Stimulated activated CD8-positive, alpha-beta memory T cell treated with anti-CD3 and anti-CD28 coated beads, Interleukin-4, amount 100 ng/mL, for 24 hours (primary cell): ENCODE data around the gene PIK3R2.
A peak's percentile ranks its signal among the peaks of the same experiment; 100 is the strongest.

ENCODE experiments used
- DNase-seq: peaks from one replicate; pipeline ENCODE4 v3.0.0-alpha.2; 2020; ENCODE audit warnings: low read depth

PIK3R2 gene

DNA sequence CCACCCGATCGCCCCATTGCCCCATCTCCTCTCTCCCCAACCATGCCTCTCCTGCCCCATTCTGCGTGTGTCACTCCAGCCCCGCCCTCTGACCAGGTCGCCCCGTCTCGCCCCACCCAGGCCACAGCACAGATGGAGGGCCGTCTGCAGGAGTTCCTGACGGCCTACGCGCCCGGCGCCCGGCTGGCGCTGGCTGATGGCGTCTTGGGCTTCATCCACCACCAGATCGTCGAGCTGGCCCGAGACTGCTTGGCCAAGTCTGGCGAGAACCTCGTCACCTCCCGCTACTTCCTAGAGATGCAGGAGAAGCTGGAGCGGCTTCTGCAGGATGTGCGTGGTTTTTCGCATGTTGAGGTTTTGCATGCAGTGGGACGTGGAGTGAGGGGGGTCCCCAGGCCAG, 29.1 kb upstream of the PIK3R2 start:
- DNase-seq, result no peak

- no peak for DNase-seq
These were observed 26.9 kb upstream of the PIK3R2 start for GRCh38 chr19:18126097-18126496.

GRCh38 chr19:18128044-18128443, 24.9 kb upstream of the PIK3R2 start:
- DNase-seq, result no peak

GRCh38 chr19:18128805-18129204, 24.2 kb upstream of the PIK3R2 start:
- no peak for DNase-seq

DNA sequence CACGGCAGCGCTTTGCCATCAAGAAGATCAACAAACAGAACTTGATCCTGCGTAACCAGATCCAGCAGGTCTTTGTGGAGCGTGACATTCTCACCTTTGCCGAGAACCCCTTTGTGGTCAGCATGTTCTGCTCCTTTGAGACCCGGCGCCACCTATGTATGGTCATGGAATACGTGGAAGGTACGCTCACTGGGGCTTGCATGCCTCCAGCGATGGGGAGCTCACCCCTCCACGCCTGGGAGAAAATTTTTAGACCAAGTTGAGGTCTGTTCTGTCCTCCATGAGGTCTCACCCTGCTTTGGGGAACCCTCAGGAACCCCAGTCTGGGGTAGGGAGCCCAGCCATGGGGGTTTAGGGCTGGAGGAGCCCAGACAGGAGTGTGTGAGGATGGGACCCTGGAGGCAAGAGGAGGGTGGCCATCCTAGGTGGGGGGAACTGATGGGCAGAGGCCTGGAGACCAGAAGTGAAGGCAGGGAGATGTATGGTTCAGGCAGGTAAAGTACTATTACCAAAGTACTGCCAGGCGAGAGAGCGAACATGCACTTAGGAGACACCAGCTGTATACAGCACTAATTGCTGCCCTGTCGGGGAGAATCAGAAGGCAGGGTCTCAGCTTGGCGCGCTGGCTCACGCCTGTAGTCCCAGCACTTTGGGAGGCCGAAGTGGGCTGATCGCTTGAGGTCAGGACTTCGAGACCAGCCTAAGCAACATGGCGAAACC, 22.3 kb upstream of the PIK3R2 start:
- no peak for DNase-seq

- DNase-seq, result no peak
These were observed 20.9 kb upstream of the PIK3R2 start for GRCh38 chr19:18131841-18132596.

DNA sequence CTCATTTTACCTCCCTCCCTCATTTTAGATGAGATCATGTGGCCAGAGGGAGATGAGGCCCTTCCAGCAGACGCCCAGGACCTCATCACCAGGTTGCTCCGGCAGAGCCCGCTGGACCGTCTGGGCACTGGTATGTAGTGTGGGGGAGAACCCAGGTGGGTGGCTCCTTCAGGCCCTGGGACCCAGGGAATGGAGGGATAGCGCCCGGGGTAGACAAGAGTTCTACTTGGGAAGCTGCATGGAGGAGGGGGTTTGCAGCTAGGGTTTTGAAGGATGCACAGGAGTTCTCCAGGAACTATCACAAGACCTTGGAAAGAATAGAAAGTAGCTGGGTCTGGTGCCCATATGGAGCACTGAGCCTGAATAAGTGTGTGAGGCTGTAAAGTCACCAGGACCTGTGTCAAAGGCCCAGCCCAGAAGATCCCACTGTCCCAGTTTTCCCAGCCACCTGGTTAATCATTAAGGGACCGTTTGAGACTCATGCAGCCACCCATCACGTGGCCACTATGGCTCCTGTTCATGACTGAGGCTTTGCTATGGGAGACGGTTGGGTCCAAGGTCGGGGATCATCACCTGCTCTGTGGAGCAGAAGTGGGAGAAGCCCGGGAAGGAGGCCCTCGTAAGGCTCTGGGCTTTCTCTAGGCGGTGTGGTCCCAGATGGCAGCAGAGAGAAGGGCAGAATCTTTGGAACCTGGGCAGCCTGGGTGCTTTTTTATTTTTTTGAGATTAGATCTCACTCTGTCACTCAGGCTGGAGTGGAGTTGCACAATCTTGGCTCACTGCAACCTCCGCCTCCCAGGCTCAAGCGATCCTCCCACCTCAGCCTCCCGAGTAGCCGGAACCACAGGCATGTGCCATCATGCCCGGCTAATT, 17.0 kb upstream of the PIK3R2 start:
- no peak for DNase-seq

DNA sequence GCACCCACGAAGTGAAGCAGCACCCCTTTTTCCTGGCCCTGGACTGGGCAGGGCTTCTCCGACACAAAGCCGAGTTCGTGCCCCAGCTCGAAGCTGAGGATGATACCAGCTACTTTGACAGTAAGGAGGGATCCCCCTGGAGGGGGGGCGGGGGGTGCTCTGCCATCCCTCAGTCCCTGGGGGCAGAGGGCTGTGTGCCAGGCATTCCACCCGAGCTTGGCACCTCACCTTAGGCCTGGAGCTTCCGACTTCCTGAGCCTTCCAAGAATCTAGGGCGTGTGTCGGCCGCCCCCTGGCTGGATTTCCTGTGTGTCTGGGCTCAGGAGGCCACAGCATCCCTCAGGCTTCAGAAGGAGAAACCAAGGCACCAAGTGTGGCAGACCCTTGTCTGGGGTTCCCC, 15.7 kb upstream of the PIK3R2 start:
- no peak for DNase-seq

GRCh38 chr19:18137657-18138339, 15.2 kb upstream of the PIK3R2 start:
- no peak for DNase-seq

- DNase-seq, result no peak
These were observed 12.5 kb upstream of the PIK3R2 start for GRCh38 chr19:18140473-18140872.

GRCh38 chr19:18141031-18141430, 11.9 kb upstream of the PIK3R2 start:
- no peak for DNase-seq

GRCh38 chr19:18143902-18144301, 9.1 kb upstream of the PIK3R2 start:
- no peak for DNase-seq

- no peak for DNase-seq
These were observed 8.6 kb upstream of the PIK3R2 start for GRCh38 chr19:18144361-18144760.

DNA sequence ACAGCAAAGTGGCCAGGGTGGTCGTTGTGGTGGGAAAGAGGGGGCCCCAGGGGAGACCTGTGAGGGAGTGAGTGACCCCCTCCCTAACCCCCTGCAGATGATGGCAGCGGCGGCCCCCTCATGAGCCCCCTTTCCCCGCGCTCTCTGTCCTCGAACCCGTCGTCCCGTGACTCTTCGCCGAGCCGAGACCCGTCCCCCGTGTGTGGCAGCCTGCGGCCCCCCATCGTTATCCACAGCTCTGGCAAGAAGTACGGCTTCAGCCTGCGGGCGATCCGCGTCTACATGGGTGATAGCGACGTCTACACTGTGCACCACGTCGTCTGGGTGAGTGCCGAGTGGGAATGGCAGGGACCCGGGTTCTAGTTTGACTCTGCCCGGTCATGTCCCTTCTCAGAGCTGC, 8.1 kb upstream of the PIK3R2 start:
- no peak for DNase-seq

- DNase-seq, result no peak
These were observed 7.5 kb upstream of the PIK3R2 start for GRCh38 chr19:18145391-18145999.

DNA sequence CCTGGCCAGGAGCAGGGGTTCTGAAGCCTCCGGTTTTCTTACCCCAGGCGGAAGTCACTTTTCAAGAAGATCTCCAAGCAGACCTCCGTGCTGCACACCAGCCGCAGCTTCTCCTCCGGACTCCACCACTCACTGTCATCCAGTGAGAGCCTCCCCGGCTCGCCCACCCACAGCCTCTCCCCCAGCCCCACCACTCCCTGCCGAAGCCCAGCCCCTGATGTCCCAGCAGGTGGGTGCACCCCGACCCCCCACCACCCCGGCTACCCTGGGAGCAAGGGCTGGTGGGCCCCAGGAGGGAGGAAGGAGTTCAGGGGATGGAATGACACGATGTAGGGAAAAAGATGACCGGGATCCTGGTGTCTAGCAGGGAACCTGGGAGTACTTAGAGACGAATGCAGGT, 5.6 kb upstream of the PIK3R2 start:
- no peak for DNase-seq

DNA sequence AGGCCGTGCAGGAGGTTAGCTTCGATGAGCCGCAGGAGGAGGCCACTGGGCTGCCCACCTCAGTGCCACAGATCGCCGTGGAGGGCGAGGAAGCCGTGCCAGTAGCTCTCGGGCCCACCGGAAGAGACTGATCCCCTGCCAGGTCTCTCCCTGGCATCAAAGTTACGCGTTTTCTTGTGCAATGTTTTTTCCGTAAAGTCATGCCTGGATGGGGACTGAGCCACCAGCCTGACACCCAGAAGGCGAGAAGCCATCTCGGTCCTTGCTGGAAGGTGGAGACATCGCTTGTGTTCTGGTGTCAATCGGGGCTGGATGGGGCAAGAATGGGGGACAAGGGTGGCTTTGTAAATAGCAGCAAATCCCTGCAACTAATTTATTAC, 3.4 kb upstream of the PIK3R2 start:
- DNase-seq, result no peak

GRCh38 chr19:18150776-18151624, 2.0 kb upstream of the PIK3R2 start:
- DNase-seq, result no peak

GRCh38 chr19:18152442-18152816, 534 bp upstream of the PIK3R2 start:
- DNase-seq, result peak; percentile 97

- DNase-seq, result no peak
These were observed 682 bp downstream of the PIK3R2 start for GRCh38 chr19:18153556-18154134.
